HG03571 (cell line): ENCODE results near the gene SSH2.

Source experiments
- ATAC-seq: cut with Tn5 transposase; IDR thresholded peaks from one replicate; pipeline ENCODE4 v1.9.1; 2021; ENCODE audit not compliant: unreplicated experiment

The SSH2 gene

DNA sequence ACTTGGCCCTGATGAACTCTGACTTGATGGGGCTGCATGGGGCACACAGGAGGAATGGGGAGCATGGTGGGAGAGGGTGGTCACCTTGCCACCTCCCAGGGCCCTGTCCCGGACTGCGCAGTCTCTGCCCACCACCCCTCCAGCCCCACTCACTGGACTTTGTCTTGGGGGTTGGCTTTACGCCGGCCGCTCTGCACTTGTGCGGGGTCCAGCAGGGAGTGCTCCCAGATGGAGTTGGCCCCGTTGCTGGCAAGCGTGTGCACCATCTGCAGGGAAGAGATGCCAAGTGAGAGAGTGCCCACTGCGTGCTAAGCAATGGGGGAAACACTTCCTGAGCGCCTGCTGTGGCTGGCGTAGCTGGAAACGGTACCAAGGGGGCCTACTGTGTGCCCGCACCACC is 347.3 kb downstream of the SSH2 start:
- no peak for ATAC-seq

DNA sequence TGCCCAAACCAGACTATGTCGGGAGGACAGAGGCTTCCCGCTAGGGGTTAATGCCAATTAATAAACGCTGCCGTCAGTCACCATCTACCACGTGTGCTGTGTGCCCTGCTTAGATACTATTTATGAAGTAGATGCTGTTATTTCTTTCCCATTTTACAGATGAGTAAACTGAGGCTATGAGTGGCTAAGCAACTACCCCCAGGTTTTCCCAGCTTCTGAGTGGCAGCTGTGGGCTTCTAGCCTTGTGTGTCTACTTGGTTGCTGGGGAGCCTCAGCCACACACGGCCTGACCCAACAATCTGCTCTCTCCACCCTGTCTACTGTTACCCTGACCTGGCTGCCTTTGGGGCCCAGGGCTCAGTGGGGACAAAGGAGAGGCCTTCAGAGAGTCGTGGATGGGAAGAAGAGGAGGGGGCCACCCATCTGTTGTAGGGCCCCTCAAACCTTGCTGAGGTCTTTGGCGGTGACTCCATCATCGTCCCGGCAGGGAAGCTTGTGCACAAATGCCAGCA is 347.7 kb downstream of the SSH2 start:
- ATAC-seq = no peak

DNA sequence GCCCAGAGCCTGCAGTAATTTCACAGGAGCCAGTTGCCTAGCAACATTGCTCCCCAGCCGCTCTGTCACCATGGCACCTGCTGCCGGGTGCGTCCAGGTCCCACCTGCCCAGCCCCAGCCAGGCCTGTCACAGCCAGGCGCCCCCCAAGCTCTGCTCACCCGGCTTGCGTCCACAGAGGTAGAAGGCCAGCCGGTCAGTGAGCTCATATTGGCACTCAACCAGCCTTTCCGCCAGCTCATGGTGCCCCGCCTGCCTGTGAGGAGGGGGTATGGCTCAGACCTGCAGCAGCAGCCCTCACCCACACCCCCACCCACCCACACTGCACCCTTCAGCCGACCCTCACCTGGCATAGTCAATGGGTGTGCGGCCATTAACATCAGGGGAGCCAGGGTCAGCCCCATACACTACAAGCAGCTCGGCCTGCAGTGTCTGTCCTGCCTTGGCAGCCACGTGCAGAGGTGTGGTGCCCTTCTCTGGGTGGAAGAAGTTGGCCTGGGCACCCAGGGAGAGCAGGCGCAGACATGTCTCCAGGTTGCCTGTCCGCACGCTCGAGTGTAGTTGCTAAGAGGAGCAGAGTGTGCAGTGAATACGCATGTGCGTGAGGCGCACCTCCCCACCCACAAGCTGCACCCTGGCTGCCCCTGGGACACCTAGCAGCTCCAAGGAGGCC is 348.3 kb downstream of the SSH2 start:
- no peak for ATAC-seq

- ATAC-seq = peak; percentile 45
These were observed 349.9 kb downstream of the SSH2 start for GRCh38 chr17:29579866-29580771.

DNA sequence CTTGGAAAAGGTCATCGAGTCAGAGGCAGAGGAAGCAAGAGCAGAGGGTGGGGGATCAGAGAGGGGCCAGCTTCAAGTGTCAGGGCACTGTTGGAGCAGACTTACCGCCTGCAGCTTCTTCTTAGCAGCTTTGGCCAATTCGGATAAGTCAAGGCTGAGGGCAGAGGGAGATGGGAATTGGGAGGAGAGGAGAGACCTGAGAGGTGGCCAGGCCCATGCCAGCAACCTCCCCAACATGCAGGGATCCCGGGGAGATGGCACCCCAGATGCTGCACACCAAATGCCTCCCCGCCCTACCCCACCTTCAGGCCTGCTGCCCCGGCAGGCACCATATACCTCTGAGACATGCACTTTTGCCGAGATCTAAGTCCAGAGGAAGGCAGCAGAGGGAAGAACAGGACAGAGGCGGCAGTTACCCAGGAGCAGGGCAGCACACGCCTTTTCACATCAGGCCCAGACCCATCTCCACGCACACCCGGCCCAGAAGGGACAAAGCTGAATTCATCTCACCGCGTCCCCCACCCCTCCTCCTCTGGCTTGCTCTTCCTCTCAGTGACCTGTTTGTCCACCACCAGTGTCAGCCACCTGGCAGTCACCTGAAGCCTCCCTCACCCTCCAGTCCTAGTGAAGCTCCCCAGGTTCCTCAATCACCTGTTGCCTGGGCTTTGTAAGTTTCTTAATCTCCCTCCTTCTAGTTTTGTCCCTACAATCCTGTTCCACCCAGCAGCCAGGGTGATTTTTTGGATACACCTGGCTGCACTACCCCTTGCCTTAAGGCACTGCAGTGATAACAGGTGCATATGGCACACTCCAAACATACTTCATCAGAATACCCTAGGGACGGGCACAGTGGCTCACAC is 351.2 kb downstream of the SSH2 start:
- ATAC-seq = no peak

GRCh38 chr17:29577385-29578211 is 352.4 kb downstream of the SSH2 start:
- ATAC-seq = no peak

- no peak for ATAC-seq
These were observed 353.0 kb downstream of the SSH2 start for GRCh38 chr17:29577001-29577370.

- ATAC-seq = no peak
These were observed 353.6 kb downstream of the SSH2 start for GRCh38 chr17:29576214-29577000.
